Muscle layer of duodenum (tissue), 2 donors: ENCODE measurements around the gene RSPH3.
"Not testable (repeated sequence)": the region's sequence is repeated elsewhere in the genome, so short reads cannot be mapped to it uniquely, and the experiment has no call there.

Experiments used
- H3K27ac ChIP-seq: one replicate; pipeline ENCODE4 v1.7.0; 2013; ENCODE audit warnings: mild to moderate bottlenecking, low read length
- H3K27me3 ChIP-seq: one replicate; pipeline ENCODE4 v1.7.0; 2013; ENCODE audit warnings: low read depth, mild to moderate bottlenecking, control low read depth, low read length
- H3K36me3 ChIP-seq, 2 donors: one replicate each; pipeline ENCODE4 v1.7.0; 2013; ENCODE audit warnings: low read length in 2 of 2, control low read depth in 1 of 2, mild to moderate bottlenecking in 1 of 2; ENCODE audit not compliant: insufficient read depth in 2 of 2, control insufficient read depth in 1 of 2
- H3K4me1 ChIP-seq, 2 donors: one replicate each; pipeline ENCODE4 v1.7.0; 2013; ENCODE audit warnings: low read length in 2 of 2, mild to moderate bottlenecking in 2 of 2, control low read depth in 1 of 2, moderate library complexity in 1 of 2; ENCODE audit not compliant: insufficient read depth in 2 of 2, control insufficient read depth in 1 of 2
- H3K4me3 ChIP-seq, 2 donors: one replicate each; pipeline ENCODE4 v1.7.0; 2013; ENCODE audit warnings: low read length in 2 of 2, low read depth in 1 of 2, mild to moderate bottlenecking in 1 of 2
- H3K9me3 ChIP-seq, 2 donors: one replicate each; pipeline ENCODE4 v1.7.0; 2013; ENCODE audit warnings: low read length in 2 of 2, control low read depth in 1 of 2, mild to moderate bottlenecking in 1 of 2; ENCODE audit not compliant: control insufficient read depth in 1 of 2
- donor health status: healthy.

Gene RSPH3

DNA sequence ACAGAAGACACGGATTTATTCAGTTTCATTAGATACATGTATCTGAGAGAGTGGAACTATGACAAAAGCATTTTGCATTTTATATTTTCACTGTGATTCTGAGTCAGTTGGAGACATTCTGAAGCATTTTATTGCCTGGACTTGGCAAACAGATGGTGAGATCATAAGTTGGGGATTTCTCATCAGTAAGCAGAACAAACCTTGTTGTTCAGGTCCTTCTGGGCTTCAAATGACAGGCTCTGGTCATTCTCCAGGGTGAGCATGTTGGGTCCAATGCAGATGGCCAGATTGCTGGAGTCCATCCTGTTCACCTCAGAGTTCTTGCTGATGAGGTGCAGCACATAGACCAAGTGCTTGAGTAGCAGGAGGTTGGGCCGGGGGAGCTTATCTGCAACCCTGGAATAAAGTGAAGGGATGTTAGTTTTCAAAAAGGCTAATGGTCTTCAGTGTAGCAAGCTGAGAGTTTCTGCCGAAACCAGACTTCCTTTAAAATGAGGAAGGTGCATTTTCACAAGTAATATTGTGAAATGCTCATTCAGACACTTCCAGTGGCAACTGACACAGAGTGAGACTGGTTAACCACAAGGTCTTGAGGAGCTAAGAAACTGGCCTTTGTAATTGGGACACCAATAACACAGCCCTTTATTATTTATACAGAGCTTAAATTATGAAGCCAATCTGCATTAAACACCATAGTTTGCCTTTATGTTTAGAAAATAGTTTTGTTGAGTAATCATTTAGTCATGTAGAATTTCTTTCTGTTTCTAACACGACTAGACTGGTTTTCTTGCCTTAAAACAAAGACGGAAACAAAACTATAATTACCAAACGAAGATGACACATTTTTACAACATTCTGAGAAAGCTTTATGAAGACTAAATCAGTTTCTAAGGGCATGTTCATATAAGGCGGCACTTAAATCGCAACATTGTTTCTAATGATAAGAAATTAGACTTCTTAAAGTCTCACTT is 39.2 kb upstream of the RSPH3 start:
- Histone ChIP-seq H3K27ac (peak overlapping the region; percentile 49), H3K27me3 (no peaks in the 10 kb centered on the region), H3K4me3 (no peak overlapping the region), H3K9me3 (no peaks in the 10 kb centered on the region), H3K4me1 (no peaks in the 10 kb centered on the region), H3K36me3 (peaks cover 0 to 6% of the 10 kb centered on the region in 2 donors)

DNA sequence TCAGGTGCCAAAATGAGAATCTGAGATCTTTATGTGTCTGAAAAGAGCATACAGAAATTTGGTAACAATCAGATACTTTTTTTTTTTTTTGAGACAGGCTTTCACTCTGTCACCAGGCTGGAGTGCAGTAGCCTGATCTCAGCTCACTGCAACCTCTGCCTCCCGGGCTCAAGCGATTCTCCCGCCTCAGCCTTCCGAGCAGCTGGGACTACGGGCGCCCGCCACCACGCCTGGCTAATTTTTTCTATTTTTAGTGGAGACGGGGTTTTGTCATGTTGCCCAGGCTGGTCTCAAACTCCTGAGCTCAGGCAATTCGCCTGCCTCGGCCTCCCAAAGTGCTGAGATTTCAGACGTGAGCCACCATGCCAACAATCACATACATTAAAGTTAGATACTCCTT is 38.3 kb upstream of the RSPH3 start:
- H3K27me3 ChIP-seq, H3K4me3 ChIP-seq, H3K4me1 ChIP-seq, H3K36me3 ChIP-seq, H3K27ac ChIP-seq, H3K9me3 ChIP-seq: not testable (repeated sequence)

DNA sequence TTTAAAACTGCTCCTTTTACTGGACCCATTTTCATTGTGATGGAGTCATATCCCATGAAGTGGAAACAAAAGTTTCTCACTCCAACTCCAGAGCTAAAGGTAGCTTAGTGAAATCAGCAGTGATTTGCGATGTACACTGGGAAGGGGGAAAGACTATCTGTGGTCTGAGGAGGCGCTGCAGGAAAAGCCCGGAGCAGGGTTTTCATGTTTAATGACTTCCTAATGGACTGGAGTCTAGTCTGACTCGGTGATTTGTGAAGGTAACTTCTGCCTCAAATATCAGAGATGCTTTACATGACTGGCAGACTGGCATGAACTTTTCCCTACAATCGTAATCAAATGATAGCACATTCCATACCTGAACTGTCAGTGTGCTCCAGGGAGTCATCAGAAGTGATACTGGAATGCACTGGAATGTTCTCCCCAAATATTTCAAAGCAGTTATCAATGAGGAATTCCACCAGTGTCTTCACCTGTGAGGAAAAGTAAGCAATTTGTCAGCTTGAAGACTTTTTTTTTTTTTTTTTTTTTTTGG is 37.8 kb upstream of the RSPH3 start:
- peaks cover 0 to 6% of the 10 kb centered on the region in 2 donors for H3K36me3 ChIP-seq
- no peak overlapping the region for H3K27ac ChIP-seq
- H3K4me1 ChIP-seq = no peaks in the 10 kb centered on the region
- no peaks in the 10 kb centered on the region for H3K9me3 ChIP-seq
- H3K27me3 ChIP-seq = no peaks in the 10 kb centered on the region
- H3K4me3 ChIP-seq = no peak overlapping the region

DNA sequence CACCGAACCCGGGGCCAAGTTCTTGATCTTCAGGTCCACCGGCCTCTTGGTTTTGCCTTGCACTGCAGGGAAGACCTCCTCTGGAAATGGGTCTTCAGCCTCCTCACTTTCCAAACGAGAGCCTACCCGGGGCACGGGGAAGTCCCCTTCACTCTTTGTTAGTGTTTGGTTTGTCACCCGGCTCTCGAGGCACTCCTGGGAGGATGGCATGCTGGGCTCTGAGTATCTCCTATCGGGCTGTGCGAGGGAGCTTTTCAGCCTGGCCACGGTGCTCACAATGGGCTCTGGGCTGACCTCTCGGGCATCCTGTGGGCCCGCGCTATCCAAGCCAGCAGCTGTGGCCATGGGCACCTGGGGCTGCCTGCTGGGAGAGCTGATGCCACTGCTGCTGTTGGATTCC is 36.7 kb upstream of the RSPH3 start:
- Histone ChIP-seq H3K36me3 (peaks cover 0 to 6% of the 10 kb centered on the region in 2 donors), H3K27me3 (no peaks in the 10 kb centered on the region), H3K4me1 (no peaks in the 10 kb centered on the region), H3K27ac (no peak overlapping the region), H3K9me3 (no peaks in the 10 kb centered on the region), H3K4me3 (no peak overlapping the region)

DNA sequence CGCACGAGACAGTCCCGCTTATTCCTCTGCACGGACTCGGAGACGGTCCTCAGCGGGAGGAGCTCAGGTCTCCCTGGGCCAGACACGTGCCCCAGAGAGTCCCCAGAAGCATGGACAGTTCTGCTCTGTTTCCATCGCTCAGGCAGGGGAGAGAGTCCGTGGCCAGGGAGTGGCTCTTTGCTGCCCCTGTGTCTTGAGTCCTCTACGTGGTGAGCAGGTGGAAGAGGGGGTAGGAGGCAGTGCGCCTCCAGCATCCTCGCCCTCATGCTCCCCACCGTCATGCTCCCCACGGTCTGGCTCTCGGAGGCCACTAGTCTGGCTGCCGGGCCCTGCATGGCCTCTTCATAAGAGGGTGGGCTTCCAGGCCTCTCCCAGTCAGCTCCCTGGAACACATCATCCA is 35.9 kb upstream of the RSPH3 start:
- Histone ChIP-seq H3K27ac (no peak overlapping the region), H3K9me3 (no peaks in the 10 kb centered on the region), H3K36me3 (peaks cover 0 to 2% of the 10 kb centered on the region in 2 donors), H3K4me1 (no peaks in the 10 kb centered on the region), H3K4me3 (no peak overlapping the region), H3K27me3 (no peaks in the 10 kb centered on the region)

DNA sequence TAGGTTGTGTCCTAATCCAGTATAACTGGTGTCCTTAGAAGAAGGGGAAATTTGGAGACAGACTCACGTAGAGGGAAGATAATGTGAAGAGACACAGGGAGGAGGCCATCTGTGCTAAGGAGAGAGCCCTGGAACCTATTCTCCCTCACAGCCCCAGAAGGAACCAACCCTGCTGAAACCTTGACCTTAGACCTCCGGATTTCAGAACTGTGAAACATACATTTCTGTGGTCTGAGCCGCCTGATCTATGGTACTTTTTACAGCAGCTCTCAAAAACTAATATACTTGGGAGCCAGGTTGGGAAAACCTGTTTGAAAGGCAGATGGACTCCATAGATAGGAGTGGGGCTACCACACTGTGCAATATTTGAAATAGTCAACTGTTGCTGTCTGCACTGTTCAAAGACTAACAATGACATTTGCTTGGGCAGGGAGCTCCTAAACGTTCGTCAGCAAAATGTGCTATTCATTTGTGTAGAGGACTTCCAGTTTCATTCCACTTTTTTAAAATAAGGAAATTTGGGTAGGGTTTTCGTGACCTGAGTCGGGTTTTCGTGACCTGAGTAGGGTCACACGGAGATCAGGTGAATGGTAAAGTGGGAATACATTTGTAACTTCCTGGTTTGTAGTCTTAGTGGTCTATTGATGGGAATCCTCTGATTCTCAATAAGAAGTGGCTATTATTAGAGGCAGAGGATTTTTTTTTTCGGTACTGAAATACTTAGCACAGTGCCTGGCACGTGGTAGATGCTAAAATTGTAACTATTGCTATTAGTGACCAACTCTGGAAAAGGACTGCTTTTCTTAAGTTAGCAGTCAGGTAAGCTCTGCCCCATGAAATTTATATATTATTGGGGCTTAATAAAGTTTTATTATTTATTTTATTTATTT is 33.4 kb upstream of the RSPH3 start:
- Histone ChIP-seq H3K27ac (peak overlapping the region; percentile 51), H3K36me3 (no peaks in the 10 kb centered on the region), H3K4me3 (no peak overlapping the region), H3K4me1 (no peaks in the 10 kb centered on the region), H3K9me3 (no peaks in the 10 kb centered on the region), H3K27me3 (no peaks in the 10 kb centered on the region)

DNA sequence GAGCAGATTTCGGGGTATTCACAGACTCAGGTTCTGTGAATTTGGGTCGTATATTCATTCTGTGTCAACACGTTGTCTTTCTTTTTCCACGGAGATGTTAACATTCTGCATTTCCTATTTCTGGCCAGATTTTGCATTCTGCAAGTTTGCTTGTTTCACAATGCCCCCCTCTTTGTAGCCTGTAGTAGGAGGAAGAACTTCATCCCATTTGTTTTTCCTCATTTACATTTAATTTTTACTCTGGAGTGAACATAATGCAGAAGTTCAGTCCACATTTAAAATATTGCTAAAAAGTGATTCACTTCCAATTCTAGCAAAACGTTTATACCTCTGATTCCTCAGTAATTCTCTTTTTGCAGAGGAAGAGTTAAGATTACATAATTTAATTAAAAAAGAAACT is 31.8 kb upstream of the RSPH3 start:
- no peaks in the 10 kb centered on the region for H3K27me3 ChIP-seq
- H3K27ac ChIP-seq = no peak overlapping the region
- no peaks in the 10 kb centered on the region for H3K4me1 ChIP-seq
- no peak overlapping the region for H3K4me3 ChIP-seq
- H3K36me3 ChIP-seq = no peaks in the 10 kb centered on the region
- no peaks in the 10 kb centered on the region for H3K9me3 ChIP-seq

DNA sequence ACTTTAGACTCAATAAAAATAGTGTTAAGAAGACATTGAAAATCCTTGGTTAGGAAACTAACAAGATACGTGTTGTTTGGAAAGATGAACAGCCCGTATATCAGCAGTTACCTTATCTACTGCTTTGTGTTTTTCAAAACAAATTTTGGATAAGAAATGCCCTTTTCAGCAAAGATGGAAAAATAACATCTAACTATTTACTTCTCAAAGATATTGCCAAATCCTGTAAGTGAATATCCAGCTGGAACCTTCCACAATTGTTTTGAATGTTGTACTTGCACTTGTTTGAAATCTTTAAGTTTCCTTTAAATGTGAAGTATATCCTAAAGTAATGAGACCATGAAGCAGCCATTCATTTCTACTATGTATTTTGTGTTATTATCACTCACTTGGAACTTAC is 30.2 kb upstream of the RSPH3 start:
- Histone ChIP-seq H3K27me3 (no peaks in the 10 kb centered on the region), H3K9me3 (peaks cover 0 to 3% of the 10 kb centered on the region in 2 donors), H3K27ac (no peak overlapping the region), H3K4me1 (no peaks in the 10 kb centered on the region), H3K36me3 (no peaks in the 10 kb centered on the region), H3K4me3 (no peak overlapping the region)

DNA sequence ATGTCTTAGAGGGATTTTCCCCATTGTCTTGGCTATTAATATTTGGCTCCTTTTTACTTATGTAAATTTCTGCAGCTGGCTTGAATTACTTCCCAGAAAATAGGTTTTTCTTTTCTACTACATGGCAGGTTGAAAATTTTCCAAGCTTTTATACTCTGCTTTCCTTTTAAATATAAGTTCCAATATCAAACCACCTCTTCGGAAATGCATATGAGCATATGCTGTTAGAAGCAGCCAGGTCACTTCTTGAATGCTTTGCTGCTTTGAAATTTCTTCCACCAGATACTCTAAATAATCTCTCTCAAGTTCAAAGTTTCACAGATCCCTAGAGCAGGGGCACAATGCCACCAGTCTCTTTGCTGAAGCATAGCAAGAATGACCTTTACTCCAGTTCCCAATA is 25.2 kb upstream of the RSPH3 start:
- H3K4me1 ChIP-seq, H3K27ac ChIP-seq, H3K27me3 ChIP-seq, H3K4me3 ChIP-seq, H3K36me3 ChIP-seq: not testable (repeated sequence)
- peaks cover 3 to 18% of the 10 kb centered on the region in 2 donors for H3K9me3 ChIP-seq

DNA sequence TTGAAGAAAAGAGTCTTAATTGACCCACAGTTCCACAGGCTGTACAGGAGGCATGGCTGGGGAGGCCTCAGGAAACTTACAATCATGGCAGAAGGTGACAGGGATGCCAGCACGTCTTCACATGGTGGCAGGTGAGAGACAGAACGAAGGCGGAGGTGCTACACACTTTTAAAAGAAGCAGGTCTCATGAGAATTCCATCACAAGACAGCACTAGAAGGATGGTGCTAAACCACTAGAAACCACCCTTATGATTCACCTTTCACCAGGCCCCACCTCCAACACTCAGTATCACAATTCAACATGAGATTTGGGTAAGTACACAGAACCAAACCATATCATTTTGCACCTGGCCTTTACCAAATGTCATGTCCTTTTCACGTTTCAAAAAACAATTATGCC is 23.9 kb upstream of the RSPH3 start:
- Histone ChIP-seq H3K9me3 (peaks cover 3 to 18% of the 10 kb centered on the region in 2 donors), H3K4me1 (no peaks in the 10 kb centered on the region), H3K36me3 (no peaks in the 10 kb centered on the region), H3K27ac (no peak overlapping the region), H3K4me3 (no peak overlapping the region), H3K27me3 (no peaks in the 10 kb centered on the region)

DNA sequence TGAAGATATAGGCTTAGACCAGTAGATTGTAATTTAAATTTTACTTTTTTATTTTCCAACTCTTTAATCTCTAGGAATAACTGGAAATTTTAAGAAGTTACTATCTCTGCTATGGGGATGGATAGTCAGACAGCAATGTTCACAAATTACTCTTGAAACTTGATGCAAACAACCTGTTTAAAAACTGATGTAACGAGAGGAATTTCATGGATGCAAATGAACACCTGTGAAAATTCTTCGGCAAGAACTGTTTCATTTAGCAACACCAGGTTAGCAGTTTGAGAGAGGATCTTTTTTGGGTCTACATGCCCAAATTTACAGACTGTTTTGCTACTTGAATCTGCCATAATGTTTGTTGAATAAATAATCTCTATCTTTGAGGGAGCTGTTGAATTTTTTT is 20.0 kb upstream of the RSPH3 start:
- no peaks in the 10 kb centered on the region for H3K4me1 ChIP-seq
- no peaks in the 10 kb centered on the region for H3K36me3 ChIP-seq
- H3K27me3 ChIP-seq = no peaks in the 10 kb centered on the region
- no peak overlapping the region for H3K27ac ChIP-seq
- peaks cover 3 to 18% of the 10 kb centered on the region in 2 donors for H3K9me3 ChIP-seq
- H3K4me3 ChIP-seq = no peak overlapping the region
